Karpas-422 (cell line): ENCODE data around the gene EIF3A. TPM values are rescaled to one million over a fixed set of nuclear protein-coding genes. Genes with fewer than 3 reads are reported as not detected.

Experiments used
- DNase-seq: peaks from one replicate; pipeline ENCODE4 v3.0.0-alpha.2; 2015
- H2AFZ ChIP-seq: fragments of 200-600 bp; sonication (generic); 2 replicates; pipeline ENCODE4 v1.6.1; 2014; ENCODE audit warnings: antibody characterized with exemption, low read length, mixed read lengths
- H3K27ac ChIP-seq: fragments of 200-600 bp; sonication (generic); 2 replicates; pipeline ENCODE4 v1.5.1; 2014; ENCODE audit warnings: mild to moderate bottlenecking, low read length, moderate library complexity
- H3K27me3 ChIP-seq: fragments of 200-600 bp; sonication (generic); 2 replicates; pipeline ENCODE4 v1.6.1; 2014; ENCODE audit warnings: low read length, mixed read lengths
- H3K36me3 ChIP-seq: fragments of 200-600 bp; sonication (generic); 2 replicates; pipeline ENCODE4 v1.6.1; 2014; ENCODE audit warnings: low read length, mixed read lengths; ENCODE audit not compliant: insufficient read depth
- H3K4me1 ChIP-seq: fragments of 200-600 bp; sonication (generic); 2 replicates; pipeline ENCODE4 v1.6.1; 2014; ENCODE audit warnings: mild to moderate bottlenecking, low read length, mixed read lengths
- H3K4me2 ChIP-seq: fragments of 200-600 bp; sonication (generic); 2 replicates; pipeline ENCODE4 v1.6.1; 2014; ENCODE audit warnings: low read length, low read depth, mild to moderate bottlenecking; ENCODE audit not compliant: poor library complexity, severe bottlenecking
- H3K4me3 ChIP-seq: fragments of 200-600 bp; sonication (generic); 2 replicates; pipeline ENCODE4 v1.5.1; 2014; ENCODE audit warnings: mild to moderate bottlenecking, antibody characterized with exemption, low read length, mixed read lengths
- H3K79me2 ChIP-seq: fragments of 200-600 bp; sonication (generic); 2 replicates; pipeline ENCODE4 v1.6.1; 2014; ENCODE audit warnings: mild to moderate bottlenecking, low read length, mixed read lengths
- H3K9ac ChIP-seq: fragments of 200-600 bp; sonication (generic); 2 replicates; pipeline ENCODE4 v1.6.0; 2014; ENCODE audit warnings: low read length
- H3K9me2 ChIP-seq: fragments of 200-600 bp; sonication (generic), shearing (Covaris generic); replicated peaks from 2 replicates; pipeline ENCODE4 v1.6.0; 2014; ENCODE audit warnings: mild to moderate bottlenecking, low read length, moderate library complexity; ENCODE audit not compliant: insufficient read depth
- H3K9me3 ChIP-seq: fragments of 300-700, 200-600 bp; sonication (generic); 2 replicates; pipeline ENCODE4 v1.6.1; 2014; ENCODE audit warnings: low read length, mixed read lengths
- H4K20me1 ChIP-seq: fragments of 200-600 bp; sonication (generic); 2 replicates; pipeline ENCODE4 v1.6.1; 2014; ENCODE audit warnings: mild to moderate bottlenecking, antibody characterized with exemption, low read length, low read depth; ENCODE audit not compliant: insufficient read depth
- total RNA-seq: library from RNA; depleted of rRNA; stranded (reverse); fragments of >200 nt; shearing (Covaris generic); gene quantifications from 2 replicates; pipeline ENCODE4 v1.2.3, GENCODE V29; 2014; ENCODE audit warnings: low replicate concordance

Gene EIF3A
- total RNA-seq, 1 experiment from 2014 or later, result 92.1 TPM

GRCh38 chr10:119001717-119002500 is 78.7 kb downstream of the EIF3A start:
- no peaks in the 10 kb centered on the region for H3K4me1 ChIP-seq
- H3K27me3 ChIP-seq, result no peaks in the 10 kb centered on the region
- H3K79me2 ChIP-seq, result no peaks in the 10 kb centered on the region
- no peak overlapping the region for H3K9ac ChIP-seq
- DNase-seq, result no peak
- 0 out of 2 replicates have a peak, but pooled peaks cover 2% of the 10 kb centered on the region for H4K20me1 ChIP-seq
- no peaks in the 10 kb centered on the region for H3K36me3 ChIP-seq
- H3K27ac ChIP-seq, result no peak overlapping the region
- no peak overlapping the region for H3K4me3 ChIP-seq
- H3K9me2 ChIP-seq, result no peaks in the 10 kb centered on the region
- no peak overlapping the region for H2AFZ ChIP-seq
- H3K9me3 ChIP-seq, result no peaks in the 10 kb centered on the region
- no peak overlapping the region for H3K4me2 ChIP-seq

- no peaks in the 10 kb centered on the region for H3K9me2 ChIP-seq
- no peaks in the 10 kb centered on the region for H3K36me3 ChIP-seq
- no peaks in the 10 kb centered on the region for H3K79me2 ChIP-seq
- no peak overlapping the region for H3K27ac ChIP-seq
- no peaks in the 10 kb centered on the region; the same call in 1 of the 2 replicates for H3K9me3 ChIP-seq
- H3K4me2 ChIP-seq, result no peak overlapping the region
- H2AFZ ChIP-seq, result no peak overlapping the region
- no peak overlapping the region for H3K4me3 ChIP-seq
- no peaks in the 10 kb centered on the region for H3K27me3 ChIP-seq
- no peaks in the 10 kb centered on the region for H4K20me1 ChIP-seq
- H3K9ac ChIP-seq, result no peak overlapping the region
- DNase-seq, result no peak
- no peaks in the 10 kb centered on the region for H3K4me1 ChIP-seq
Observed at GRCh38 chr10:118998183-118998582, 82.4 kb downstream of the EIF3A start.

GRCh38 chr10:118997379-118997778 is 83.2 kb downstream of the EIF3A start:
- no peaks in the 10 kb centered on the region; the same call in 1 of the 2 replicates for H3K9me3 ChIP-seq
- H2AFZ ChIP-seq, result no peak overlapping the region
- no peak overlapping the region for H3K9ac ChIP-seq
- no peaks in the 10 kb centered on the region for H3K27me3 ChIP-seq
- H3K9me2 ChIP-seq, result no peaks in the 10 kb centered on the region
- H4K20me1 ChIP-seq, result no peaks in the 10 kb centered on the region
- H3K79me2 ChIP-seq, result no peaks in the 10 kb centered on the region
- H3K4me1 ChIP-seq, result no peaks in the 10 kb centered on the region
- no peak overlapping the region for H3K4me3 ChIP-seq
- H3K27ac ChIP-seq, result no peak overlapping the region
- H3K36me3 ChIP-seq, result no peaks in the 10 kb centered on the region
- H3K4me2 ChIP-seq, result no peak overlapping the region
- no peak for DNase-seq

GRCh38 chr10:118995739-118996138 is 84.9 kb downstream of the EIF3A start:
- no peaks in the 10 kb centered on the region for H3K9me2 ChIP-seq
- no peak overlapping the region for H2AFZ ChIP-seq
- H3K36me3 ChIP-seq, result no peaks in the 10 kb centered on the region
- H3K27me3 ChIP-seq, result no peaks in the 10 kb centered on the region
- no peak overlapping the region for H3K9ac ChIP-seq
- H3K4me1 ChIP-seq, result no peaks in the 10 kb centered on the region
- no peak overlapping the region for H3K27ac ChIP-seq
- H3K79me2 ChIP-seq, result no peaks in the 10 kb centered on the region
- DNase-seq, result no peak
- H3K9me3 ChIP-seq, result no peaks in the 10 kb centered on the region; the same call in 1 of the 2 replicates
- H4K20me1 ChIP-seq, result no peaks in the 10 kb centered on the region
- no peak overlapping the region for H3K4me2 ChIP-seq
- H3K4me3 ChIP-seq, result no peak overlapping the region

- Histone ChIP-seq H2AFZ (no peak overlapping the region), H3K9me3 (no peaks in the 10 kb centered on the region; the same call in 1 of the 2 replicates), H3K36me3 (no peaks in the 10 kb centered on the region), H3K27ac (no peak overlapping the region), H3K79me2 (no peaks in the 10 kb centered on the region), H3K27me3 (no peaks in the 10 kb centered on the region), H3K4me3 (no peak overlapping the region), H3K9ac (no peak overlapping the region), H4K20me1 (no peaks in the 10 kb centered on the region), H3K4me2 (no peak overlapping the region), H3K4me1 (no peaks in the 10 kb centered on the region), H3K9me2 (no peaks in the 10 kb centered on the region)
- no peak for DNase-seq
Observed at GRCh38 chr10:118994321-118994720, 86.3 kb downstream of the EIF3A start.

- no peak overlapping the region for H3K4me2 ChIP-seq
- no peak overlapping the region for H2AFZ ChIP-seq
- no peaks in the 10 kb centered on the region for H4K20me1 ChIP-seq
- no peaks in the 10 kb centered on the region; the same call in 1 of the 2 replicates for H3K9me3 ChIP-seq
- no peak for DNase-seq
- no peaks in the 10 kb centered on the region for H3K4me1 ChIP-seq
- H3K27ac ChIP-seq, result no peak overlapping the region
- no peaks in the 10 kb centered on the region for H3K27me3 ChIP-seq
- no peak overlapping the region for H3K4me3 ChIP-seq
- no peaks in the 10 kb centered on the region for H3K9me2 ChIP-seq
- no peak overlapping the region for H3K9ac ChIP-seq
- no peaks in the 10 kb centered on the region for H3K79me2 ChIP-seq
- H3K36me3 ChIP-seq, result no peaks in the 10 kb centered on the region
Observed at GRCh38 chr10:118993214-118993613, 87.4 kb downstream of the EIF3A start.

- Histone ChIP-seq H3K4me2 (no peak overlapping the region), H3K27ac (no peak overlapping the region), H3K9ac (no peak overlapping the region), H3K79me2 (no peaks in the 10 kb centered on the region), H2AFZ (no peak overlapping the region), H3K27me3 (no peaks in the 10 kb centered on the region), H3K36me3 (no peaks in the 10 kb centered on the region), H3K9me2 (no peaks in the 10 kb centered on the region), H4K20me1 (no peaks in the 10 kb centered on the region), H3K9me3 (no peaks in the 10 kb centered on the region; the same call in 1 of the 2 replicates), H3K4me1 (peaks cover under 1% of the 10 kb centered on the region), H3K4me3 (no peak overlapping the region)
- no peak for DNase-seq
Observed at GRCh38 chr10:118992496-118992895, 88.1 kb downstream of the EIF3A start.

GRCh38 chr10:118990326-118990725 is 90.3 kb downstream of the EIF3A start:
- peaks cover 13% of the 10 kb centered on the region for H3K4me1 ChIP-seq
- no peaks in the 10 kb centered on the region; the same call in 1 of the 2 replicates for H3K9me3 ChIP-seq
- no peaks in the 10 kb centered on the region for H3K27me3 ChIP-seq
- no peak overlapping the region for H3K9ac ChIP-seq
- H3K36me3 ChIP-seq, result no peaks in the 10 kb centered on the region
- no peak overlapping the region for H3K27ac ChIP-seq
- DNase-seq, result no peak
- no peaks in the 10 kb centered on the region for H3K79me2 ChIP-seq
- no peak overlapping the region for H3K4me3 ChIP-seq
- no peaks in the 10 kb centered on the region for H4K20me1 ChIP-seq
- no peaks in the 10 kb centered on the region for H3K9me2 ChIP-seq
- H3K4me2 ChIP-seq, result no peak overlapping the region
- no peak overlapping the region for H2AFZ ChIP-seq
